Aorta (tissue), 5 donors: ENCODE data around the gene DPEP2. TPM values are rescaled to one million over a fixed set of nuclear protein-coding genes. Genes with fewer than 3 reads are reported as not detected.

Source experiments
- ATAC-seq: fragments of 200-7000 bp; cut with Tn5 transposase; one replicate; pipeline ENCODE4 v1.9.1; 2022; ENCODE audit warnings: moderate library complexity; ENCODE audit not compliant: low FRiP score
- DNase-seq, 2 donors: peaks; one replicate each; pipeline ENCODE4 v3.0.0-alpha.2; 2020
- H3K27ac ChIP-seq, 2 donors: one replicate each; pipeline ENCODE4 v1.5.1; 2013; ENCODE audit warnings: low read length in 2 of 2, mild to moderate bottlenecking in 2 of 2, moderate library complexity in 2 of 2, control low read depth in 1 of 2, inconsistent platforms in 1 of 2, low read depth in 1 of 2
- H3K27me3 ChIP-seq, 2 donors: one replicate each; pipeline ENCODE4 v1.6.1; 2013; ENCODE audit warnings: control low read depth in 1 of 2, low read length in 1 of 2, mild to moderate bottlenecking in 1 of 2, moderate library complexity in 1 of 2; ENCODE audit not compliant: insufficient read depth in 2 of 2, control insufficient read depth in 1 of 2
- H3K36me3 ChIP-seq, 2 donors: one replicate each; pipeline ENCODE4 v1.6.1; 2013; ENCODE audit warnings: control low read depth in 1 of 2, low read length in 1 of 2, mild to moderate bottlenecking in 1 of 2; ENCODE audit not compliant: insufficient read depth in 2 of 2, control insufficient read depth in 1 of 2
- H3K4me1 ChIP-seq, 2 donors: one replicate each; pipeline ENCODE4 v1.6.1; 2013; ENCODE audit warnings: low read length in 2 of 2, control low read depth in 1 of 2, mild to moderate bottlenecking in 1 of 2, moderate library complexity in 1 of 2; ENCODE audit not compliant: insufficient read depth in 2 of 2, control insufficient read depth in 1 of 2
- H3K4me3 ChIP-seq, 2 donors: one replicate each; pipeline ENCODE4 v1.5.1; 2013; ENCODE audit warnings: low read length in 2 of 2, control low read depth in 1 of 2, mild to moderate bottlenecking in 1 of 2
- H3K9me3 ChIP-seq: one replicate; pipeline ENCODE4 v1.6.1; 2013; ENCODE audit warnings: mild to moderate bottlenecking, low read length; ENCODE audit not compliant: control insufficient read depth
- WGBS, 2 donors: extraction: QIAGEN DNeasy Blood & Tissue Kit; methylation state at CpG; one replicate each; pipeline ENCODE4 v1.1.7; 2013; 5-methylcytosine and 5-hydroxymethylcytosine counted together
- intact Hi-C, 2 donors: fragments of 100-400 bp; cut with DNase I; formaldehyde crosslinking; loops; one replicate each; pipeline versions ENCODE4 v1.14.2 to v1.15.0; 2022
- polyA plus RNA-seq, 2 donors: library from polyadenylated mRNA; stranded (reverse); fragments of 200-250 nt; gene quantifications; one replicate each; pipeline ENCODE4 v1.2.3, GENCODE V29; 2013
- total RNA-seq, 2 donors: library from RNA; stranded (reverse); fragmentation: NEBNext Ultra II Directional; extraction: Animal tissue kit (Norgen Biotek cat#: 25700); gene quantifications; one replicate each; pipeline ENCODE4 v1.2.1, GENCODE V29; 2021
- donor health status: healthy with polysubstance abuse.
- donor health status: Bipolar disorder and iron deficiency.
- donor health status: DM: no; HTN: no; CAD: no.
- donor health status: DM: no; HTN: no; CAD: no.
- donor health status: DM: yes; HTN: yes; CAD: no.

Gene DPEP2
- total and polyA plus RNA-seq, 4 donors = 1.0 to 10.4 (median 1.9) TPM

- H3K27ac ChIP-seq = no peak overlapping the region
- no peaks in the 10 kb centered on the region for H3K4me1 ChIP-seq
- no peaks in the 10 kb centered on the region for H3K9me3 ChIP-seq
These were observed 53.8 kb downstream of the DPEP2 start for GRCh38 chr16:67945392-67945933.

DNA sequence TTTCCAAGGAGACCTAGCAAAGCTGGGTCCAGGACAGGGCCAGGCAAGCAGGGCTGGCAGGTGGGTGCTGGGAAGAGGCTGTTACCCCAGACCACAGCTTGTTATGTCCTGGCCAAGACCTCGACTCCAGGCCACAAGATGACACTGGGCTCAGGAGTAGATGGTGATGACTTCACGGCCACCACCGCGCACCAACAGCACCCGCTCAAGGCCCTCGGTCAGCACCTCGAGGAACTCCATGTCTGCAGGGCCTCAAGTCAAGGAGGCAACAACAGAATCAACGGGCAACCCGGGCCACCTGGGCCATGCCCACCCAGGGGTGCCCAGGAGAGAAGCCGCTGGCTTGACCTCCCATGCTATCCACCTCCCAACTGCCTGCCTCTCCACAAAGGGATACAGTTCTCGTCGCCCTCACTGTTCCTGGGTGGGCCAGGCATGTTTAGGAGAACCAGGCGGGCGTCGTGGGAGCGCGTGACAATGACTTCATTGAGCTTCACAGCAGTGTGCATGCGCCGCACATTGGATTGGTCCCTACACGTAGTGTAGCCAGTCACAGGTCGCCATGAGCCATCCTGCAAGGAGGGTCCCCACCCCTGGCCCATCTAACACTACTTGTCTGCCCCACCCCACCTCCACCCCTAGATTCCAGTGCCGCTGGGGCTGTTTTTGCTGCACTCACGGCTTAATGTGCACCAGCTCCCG is 54.4 kb downstream of the DPEP2 start:
- Histone ChIP-seq H3K27me3 (no peaks in the 10 kb centered on the region), H3K9me3 (no peaks in the 10 kb centered on the region), H3K4me3 (no peak overlapping the region), H3K4me1 (no peaks in the 10 kb centered on the region), H3K27ac (peak overlapping the region in 1 of 2 donors; percentile 30), H3K36me3 (peaks cover 4 to 32% of the 10 kb centered on the region in 2 donors)
- ATAC-seq (peak; percentile 1), DNase-seq (no peak)
- intact Hi-C loops = no loop called here
- WGBS, 2 donors = 85 to 90% methylated on average over 24 of the region's 24 CpGs

More at GRCh38 chr16:67945392-67945933, 53.8 kb downstream of the DPEP2 start:
- no peak overlapping the region for H3K4me3 ChIP-seq
- H3K27me3 ChIP-seq = no peaks in the 10 kb centered on the region
- 88 to 89% methylated on average over 24 of the region's 24 CpGs for WGBS, 2 donors
- DNase-seq (no peak), ATAC-seq (no peak)
- intact Hi-C loops = no loop called here
- H3K36me3 ChIP-seq = peaks cover 4 to 36% of the 10 kb centered on the region in 2 donors

- ATAC-seq (peak; percentile 82), DNase-seq (peak; percentile 89 to 90)
- intact Hi-C loops = no loop called here
- WGBS, 2 donors = 14 to 18% methylated on average over 19 to 23 of the region's 23 CpGs
- no peak within 1 kb of the TSS for H3K4me3 ChIP-seq
- H3K4me1 ChIP-seq = no peaks in the 10 kb centered on the region
- peaks cover 4 to 28% of the 10 kb centered on the region in 2 donors for H3K36me3 ChIP-seq
- no peaks in the 10 kb centered on the region for H3K27me3 ChIP-seq
- peak within 1 kb of the TSS in 1 of 2 donors; percentile 53 for H3K27ac ChIP-seq
- no peaks in the 10 kb centered on the region for H3K9me3 ChIP-seq
These were observed 55.4 kb downstream of the DPEP2 start, which contains the start of gene LCAT for GRCh38 chr16:67943619-67944504. Gene LCAT, minus strand, starts transcription at chr16:67944120. Its CDS starts 19 bp downstream, at chr16:67944101.

- WGBS, 2 donors = 78 to 80% methylated on average over 6 of the region's 6 CpGs
These were observed 56.0 kb downstream of the DPEP2 start for GRCh38 chr16:67943256-67943618.

DNA sequence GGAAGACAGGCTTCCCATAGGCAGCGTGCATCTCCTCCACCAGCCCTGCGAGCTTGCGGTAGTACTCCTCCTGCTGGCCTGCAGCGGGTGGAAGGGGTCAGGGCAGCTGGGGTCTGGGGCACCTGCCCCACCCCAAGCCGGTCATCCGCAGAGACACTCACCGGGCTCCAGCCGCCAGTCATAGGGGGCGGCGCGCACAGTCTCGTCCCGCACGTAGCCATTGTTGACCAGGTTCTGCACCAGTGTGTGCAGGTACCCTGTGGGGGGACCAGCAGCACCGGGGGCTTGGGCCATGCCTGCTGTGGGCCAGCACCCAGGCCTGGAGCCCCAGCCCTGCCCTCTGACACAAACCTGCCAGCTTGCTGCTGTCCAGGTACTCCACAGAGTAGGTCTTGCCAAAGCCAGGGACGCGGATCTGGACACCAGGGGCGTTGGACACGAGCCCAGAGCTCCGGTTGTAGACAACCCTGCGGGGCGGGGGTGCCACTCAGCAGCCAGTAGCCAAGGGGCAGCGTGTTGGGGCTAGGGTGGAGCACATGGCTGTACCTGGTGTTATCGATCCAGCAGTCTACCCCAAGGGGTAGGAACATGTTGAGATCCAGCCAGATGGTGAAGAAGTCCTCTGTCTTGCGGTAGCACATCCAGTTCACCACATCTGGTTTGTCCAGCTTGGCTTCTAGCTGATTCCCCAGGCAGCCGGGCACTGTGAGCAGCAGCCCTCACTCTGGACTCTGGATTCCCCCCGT is 56.6 kb downstream of the DPEP2 start:
- peak in 1 of 2 donors; percentile 67 for DNase-seq
- ATAC-seq = no peak
- no peak overlapping the region for H3K27ac ChIP-seq
- 67 to 76% methylated on average over 20 to 27 of the region's 27 CpGs for WGBS, 2 donors
- intact Hi-C loops = no loop called here
- H3K36me3 ChIP-seq = peaks cover 0 to 23% of the 10 kb centered on the region in 2 donors
- no peak overlapping the region for H3K4me3 ChIP-seq
- no peaks in the 10 kb centered on the region for H3K9me3 ChIP-seq
- H3K4me1 ChIP-seq = no peaks in the 10 kb centered on the region
- no peaks in the 10 kb centered on the region for H3K27me3 ChIP-seq

More at GRCh38 chr16:67943256-67943618, 56.0 kb downstream of the DPEP2 start:
- DNase-seq (no peak), ATAC-seq (no peak)
- Histone ChIP-seq H3K9me3 (no peaks in the 10 kb centered on the region), H3K27me3 (no peaks in the 10 kb centered on the region), H3K4me3 (no peak overlapping the region), H3K36me3 (peaks cover 2 to 28% of the 10 kb centered on the region in 2 donors), H3K27ac (peak overlapping the region in 1 of 2 donors; percentile 53), H3K4me1 (no peaks in the 10 kb centered on the region)
- intact Hi-C loops = no loop called here

DNA sequence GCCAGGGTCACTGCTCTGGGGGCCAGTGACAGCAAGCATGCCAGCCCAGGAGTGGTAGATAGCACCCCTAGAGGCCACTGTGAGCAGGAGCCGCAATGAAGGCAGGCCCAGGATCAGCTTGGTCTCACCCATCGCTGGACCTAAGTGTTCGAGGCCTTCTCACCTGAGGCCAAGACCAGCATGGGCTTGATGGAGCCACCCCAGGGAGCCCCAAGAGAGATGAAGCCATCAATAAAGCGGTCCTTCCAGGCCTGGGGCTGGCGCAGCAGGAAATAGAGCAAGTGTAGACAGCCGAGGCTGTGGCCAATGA is 57.1 kb downstream of the DPEP2 start:
- Histone ChIP-seq H3K27me3 (no peaks in the 10 kb centered on the region), H3K36me3 (peaks cover 0 to 21% of the 10 kb centered on the region in 2 donors), H3K4me3 (no peak overlapping the region), H3K9me3 (no peaks in the 10 kb centered on the region), H3K4me1 (no peaks in the 10 kb centered on the region), H3K27ac (no peak overlapping the region)
- WGBS, 2 donors = 66 to 69% methylated on average over 6 of the region's 6 CpGs
- intact Hi-C loops = no loop called here
- DNase-seq (peak in 1 of 2 donors; percentile 78), ATAC-seq (no peak)

GRCh38 chr16:67941469-67942199 is 57.6 kb downstream of the DPEP2 start:
- no peaks in the 10 kb centered on the region for H3K9me3 ChIP-seq
- H3K36me3 ChIP-seq = peaks cover 0 to 16% of the 10 kb centered on the region in 2 donors
- ATAC-seq (no peak), DNase-seq (no peak)
- intact Hi-C loops = no loop called here
- H3K4me3 ChIP-seq = no peak overlapping the region
- WGBS, 2 donors = 77 to 78% methylated on average over 9 of the region's 9 CpGs
- H3K4me1 ChIP-seq = no peaks in the 10 kb centered on the region
- H3K27ac ChIP-seq = no peak overlapping the region
- no peaks in the 10 kb centered on the region for H3K27me3 ChIP-seq
